Umbilical cord (tissue), 2 donors: ENCODE data around the gene PGAM2. TPM values are rescaled to one million over a fixed set of nuclear protein-coding genes. Genes with fewer than 3 reads are reported as not detected.
"Not testable (repeated sequence)": the region's sequence is repeated elsewhere in the genome, so short reads cannot be mapped to it uniquely, and the experiment has no call there.

ENCODE experiments used
- DNase-seq: peaks from one replicate; pipeline ENCODE4 v3.0.0-alpha.2; 2015; ENCODE audit warnings: low spot score
- total RNA-seq: library from RNA; depleted of rRNA; stranded (reverse); fragments of >200 nt; gene quantifications from one replicate; pipeline ENCODE4 v1.2.3, GENCODE V29; 2014; ENCODE audit warnings: low replicate concordance; ENCODE audit not compliant: insufficient read depth

The PGAM2 gene
- total RNA-seq, 1 donor from 2014 or later: not detected

DNA sequence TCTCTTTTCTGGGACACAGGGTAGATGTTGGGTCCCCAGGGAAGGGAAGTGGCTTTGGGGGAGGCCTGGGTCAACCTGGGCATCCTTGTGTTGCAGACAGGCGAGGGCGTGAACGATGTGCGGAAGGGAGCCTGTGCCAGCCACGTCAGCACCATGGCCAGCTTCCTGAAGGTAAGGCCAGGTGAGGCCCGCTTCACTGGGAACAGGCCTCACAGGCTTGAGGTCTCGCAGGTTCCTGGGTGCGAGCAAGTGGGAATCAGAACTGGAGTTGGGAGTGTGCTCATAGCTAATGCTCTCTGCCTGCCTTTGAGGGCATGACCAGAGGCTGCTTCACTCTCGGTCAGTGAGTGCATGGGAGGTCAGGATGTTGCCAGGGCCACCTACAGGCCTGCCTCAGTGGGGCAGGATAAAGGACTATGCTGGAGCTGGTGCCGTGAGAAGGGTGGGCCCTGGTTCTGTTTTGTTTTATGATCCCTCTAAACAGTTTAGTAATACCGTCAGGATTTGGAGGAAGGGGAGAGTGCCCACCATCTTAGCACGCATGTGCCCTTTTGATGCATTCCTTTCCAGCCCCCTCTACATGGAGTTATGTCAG lies 12.5 kb downstream of the PGAM2 start:
- no peak for DNase-seq

DNA sequence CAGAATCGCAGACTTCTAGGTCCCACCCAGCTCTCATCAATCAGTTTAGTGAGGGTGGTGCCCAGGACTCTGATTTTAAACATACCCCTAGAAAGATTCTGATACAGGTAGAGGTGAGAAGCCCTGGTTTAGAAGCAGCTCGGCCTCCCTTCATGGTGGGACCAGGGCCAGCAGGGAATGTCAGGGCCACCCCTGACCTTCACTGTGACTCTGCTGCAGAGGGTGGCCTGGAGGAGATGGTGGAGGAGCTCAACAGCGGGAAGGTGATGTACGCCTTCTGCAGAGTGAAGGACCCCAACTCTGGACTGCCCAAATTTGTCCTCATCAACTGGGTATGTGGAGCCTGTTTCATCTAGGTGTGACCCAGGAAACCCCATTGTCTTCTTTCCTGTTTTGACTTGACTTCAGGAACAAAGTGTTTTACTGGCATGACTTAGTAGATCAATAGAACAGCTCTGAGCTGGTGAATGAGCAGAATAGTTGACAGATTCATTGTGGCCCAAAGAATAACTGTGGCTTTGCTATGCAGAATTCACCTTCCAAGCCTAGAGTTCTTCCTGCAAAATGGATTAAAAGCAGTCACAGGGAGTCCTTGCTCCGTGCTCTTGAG lies 13.7 kb downstream of the PGAM2 start:
- DNase-seq: no peak

DNA sequence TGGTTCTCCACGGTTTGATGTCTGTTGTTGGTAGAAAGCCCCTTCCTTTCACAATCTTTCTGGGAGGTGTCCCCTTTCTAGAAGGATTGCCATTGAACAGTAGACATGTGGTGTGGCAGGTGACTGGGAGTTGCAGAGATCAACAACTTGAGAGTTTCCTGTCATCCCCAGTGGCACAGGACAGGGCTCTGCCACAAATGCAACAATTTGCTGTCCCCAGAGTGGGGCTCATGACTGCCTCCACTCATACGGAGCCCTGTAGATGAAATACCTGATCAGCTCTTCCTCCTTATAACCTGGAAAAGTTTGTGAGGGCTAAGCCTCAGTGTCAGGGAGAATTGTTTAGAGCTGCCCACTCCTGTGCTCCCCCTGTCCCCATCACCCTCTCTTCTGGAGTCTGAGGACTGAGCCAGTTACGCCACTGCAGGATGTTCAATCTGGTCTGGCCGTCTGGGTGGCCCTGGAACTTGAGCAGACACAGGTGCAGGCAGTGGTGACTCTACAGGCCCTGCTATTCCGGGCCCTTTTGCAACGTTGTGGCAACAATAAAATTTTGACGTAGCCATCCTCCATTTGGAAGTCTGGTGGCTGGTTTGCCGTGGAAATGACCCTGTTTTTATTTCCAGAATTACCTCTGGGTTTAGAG lies 14.3 kb downstream of the PGAM2 start:
- DNase-seq: no peak

DNA sequence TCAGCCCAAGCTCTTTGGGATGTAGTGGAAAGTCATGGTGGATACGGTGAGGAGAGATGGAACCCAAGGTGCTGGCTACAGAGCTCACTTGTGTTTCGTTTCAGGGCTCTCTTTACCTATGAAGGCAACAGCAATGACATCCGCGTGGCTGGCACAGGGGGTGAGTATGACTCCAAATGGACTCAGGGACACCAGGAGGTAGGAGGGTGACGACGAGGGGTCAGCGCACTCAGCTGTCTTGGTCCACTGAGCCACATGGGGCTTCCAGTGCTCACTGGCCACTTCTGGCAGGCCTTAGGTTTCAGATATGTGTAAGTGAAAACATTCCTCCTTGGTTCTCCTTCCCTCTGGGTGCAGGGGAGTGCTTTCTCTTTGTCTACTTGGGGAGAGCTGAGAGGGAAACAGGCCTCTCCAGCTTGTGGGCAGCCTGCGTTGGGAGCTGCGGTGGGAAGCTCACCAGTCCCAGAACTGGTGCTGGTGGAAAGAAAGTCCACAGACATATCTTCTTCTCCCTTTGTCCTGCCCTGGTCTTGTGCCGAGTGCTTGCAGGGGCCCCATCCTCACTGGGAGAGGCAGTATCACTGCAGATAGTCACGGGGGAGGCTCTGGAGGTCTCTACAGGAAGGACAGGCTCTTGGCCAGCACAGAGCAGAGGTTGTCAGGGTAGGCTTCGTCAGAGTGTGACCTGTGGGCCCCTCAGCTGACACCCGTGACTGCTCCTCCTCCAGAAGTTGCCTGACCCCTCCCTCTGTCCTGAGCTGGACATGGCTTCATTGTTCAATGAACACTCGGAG lies 15.0 kb downstream of the PGAM2 start:
- DNase-seq: no peak

DNA sequence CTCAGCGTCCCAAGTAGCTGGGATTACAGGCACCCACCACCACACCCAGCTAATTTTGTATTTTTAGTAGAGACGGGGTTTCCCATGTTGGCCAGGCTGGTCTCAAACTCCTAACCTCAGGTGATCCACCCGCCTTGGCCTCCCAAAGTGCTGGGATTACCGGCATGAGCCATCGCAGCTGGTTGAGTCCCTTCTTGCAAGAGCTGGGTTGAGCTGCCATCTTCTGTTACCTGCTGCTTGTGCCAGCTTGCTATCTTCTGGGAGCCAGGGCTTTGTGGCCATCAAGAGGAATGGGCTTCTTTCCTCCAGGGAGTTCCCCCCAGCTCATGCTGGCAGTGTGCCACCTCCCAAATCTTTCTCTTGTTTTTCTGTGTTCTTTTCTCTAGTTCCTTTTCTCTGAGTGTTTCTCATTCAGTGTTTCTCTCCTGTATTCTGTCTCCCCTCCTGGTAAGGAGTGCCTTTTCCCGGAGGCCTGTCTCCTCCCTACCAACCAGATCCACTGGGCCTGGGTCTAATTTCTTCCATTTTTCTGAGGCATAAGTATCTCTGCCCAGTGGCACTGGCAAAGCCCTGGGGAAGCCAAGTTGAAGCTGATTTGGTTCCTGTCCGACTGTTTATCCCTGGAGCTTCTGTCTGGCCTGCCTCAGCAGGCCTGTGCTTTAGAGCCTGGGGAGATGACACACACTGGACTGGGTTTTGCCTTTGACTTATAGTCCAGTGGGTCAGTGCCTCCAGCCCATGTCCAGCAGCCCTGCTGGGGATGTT lies 17.2 kb downstream of the PGAM2 start:
- DNase-seq: no peak

DNA sequence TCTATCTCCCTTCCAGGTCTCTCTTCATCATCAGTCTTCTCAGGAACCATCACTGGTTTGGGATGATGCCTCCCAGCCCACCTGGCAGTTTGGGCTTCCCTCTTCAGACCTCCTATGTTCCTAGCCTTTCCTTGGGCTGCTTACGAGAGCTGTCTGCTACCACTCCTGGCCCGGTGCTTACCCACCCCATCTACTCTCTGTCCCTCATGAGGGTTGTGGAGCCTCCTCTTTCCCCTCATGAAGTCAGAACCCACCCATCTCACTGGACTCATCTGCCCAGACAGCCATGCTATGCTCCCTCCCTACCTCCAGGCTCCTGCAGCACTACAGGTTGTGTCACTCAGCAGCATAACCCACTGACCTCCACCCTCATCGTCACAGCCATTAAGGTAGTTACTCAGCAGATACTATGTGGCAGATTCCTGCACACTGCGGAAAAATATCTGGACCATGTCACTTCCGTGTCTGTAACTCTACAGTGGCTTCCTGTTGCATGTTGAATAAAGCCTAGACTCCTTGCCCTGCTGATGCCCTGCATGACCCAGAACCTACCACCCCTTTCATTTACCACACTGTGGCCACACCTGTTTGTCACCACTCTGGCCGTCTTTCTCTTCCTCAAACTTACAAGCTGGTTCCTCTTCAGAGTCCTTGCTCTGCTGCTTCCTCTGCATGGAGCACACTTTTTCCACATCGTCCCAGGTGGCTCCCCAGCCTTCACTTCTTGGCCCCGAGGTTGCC lies 18.9 kb downstream of the PGAM2 start:
- no peak for DNase-seq

DNA sequence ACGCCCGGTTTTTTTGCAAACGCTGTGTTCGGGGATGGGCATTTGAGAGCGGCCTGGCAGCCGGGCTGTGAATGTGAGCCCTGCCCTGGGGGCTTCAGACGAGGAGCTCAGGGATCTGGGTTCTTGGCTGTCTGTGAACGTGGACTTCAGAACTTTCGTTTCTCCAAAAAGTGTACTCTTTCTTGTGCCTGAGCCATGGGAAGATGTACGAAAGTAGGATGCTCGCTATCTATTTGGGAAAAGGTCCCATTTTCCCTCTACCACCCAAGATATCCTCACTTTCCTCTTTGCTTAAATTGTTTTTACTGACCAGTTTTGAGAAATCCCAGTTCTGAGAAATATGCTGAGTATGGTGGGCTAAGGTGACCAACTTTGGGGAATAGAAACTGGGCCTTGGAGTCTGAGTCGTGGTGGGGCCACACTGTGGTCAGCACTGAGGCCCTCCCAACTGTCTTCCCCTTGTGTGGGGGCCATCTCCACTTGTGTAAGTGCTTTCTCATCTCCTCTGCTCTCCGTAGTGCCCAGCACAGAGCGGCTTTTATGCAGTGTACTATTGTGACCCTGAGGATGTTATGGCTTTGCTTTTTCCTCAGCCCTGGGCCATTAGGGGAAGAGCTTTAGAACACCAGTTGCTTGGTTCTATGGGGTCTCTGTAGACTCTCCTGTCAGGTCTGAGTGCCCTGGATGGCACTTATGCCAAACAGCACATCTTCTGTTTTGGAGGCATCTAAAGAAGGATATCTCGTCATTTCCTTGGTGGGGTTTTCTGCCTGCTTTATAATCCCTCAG lies 19.9 kb downstream of the PGAM2 start:
- DNase-seq: peak; percentile 70

DNA sequence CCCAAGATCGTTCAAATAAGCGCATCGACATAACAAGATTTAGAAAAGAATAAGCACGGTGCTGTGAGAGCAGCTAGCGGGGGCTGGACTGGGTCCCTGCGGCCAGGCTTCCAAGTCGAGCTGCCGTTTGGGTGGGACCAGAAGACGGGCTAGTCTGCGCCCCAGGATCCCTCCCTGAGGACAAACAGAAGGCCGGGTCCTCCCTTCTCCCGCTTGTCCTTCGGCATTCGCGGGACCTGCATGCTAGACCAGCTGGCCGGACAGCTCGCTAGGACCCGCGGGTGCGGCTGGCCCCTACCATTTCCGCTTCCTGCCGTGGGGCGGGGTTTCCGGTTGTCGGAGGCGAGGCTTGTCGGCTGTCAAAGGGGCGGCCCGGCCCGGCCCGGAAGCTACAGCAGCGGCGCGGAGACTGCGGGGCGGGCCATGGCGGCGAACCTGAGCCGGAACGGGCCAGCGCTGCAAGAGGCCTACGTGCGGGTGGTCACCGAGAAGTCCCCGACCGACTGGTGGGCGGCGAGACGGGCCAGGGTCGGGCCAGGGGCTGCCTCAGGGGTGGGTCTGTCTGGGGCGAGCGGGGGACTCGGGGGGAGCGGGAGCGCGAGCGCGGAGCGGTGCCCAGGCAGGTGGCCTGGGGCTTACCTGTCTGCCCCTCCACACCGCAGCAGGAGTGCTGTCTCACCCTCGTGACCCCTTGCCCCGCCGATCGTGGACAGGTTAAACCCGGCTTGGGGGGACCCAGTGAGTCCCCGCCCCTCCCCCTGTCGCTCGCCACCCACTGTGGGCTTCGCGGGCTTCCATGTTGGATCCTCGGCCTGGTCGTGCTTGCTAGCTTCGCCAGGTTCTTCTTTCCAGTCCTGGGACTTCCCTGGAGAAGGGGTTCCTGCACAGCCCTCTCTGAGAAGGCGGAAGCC lies 20.8 kb downstream of the PGAM2 start, which contains the start of gene DBNL:
Gene DBNL, plus strand, starts transcription at position 388 of the 911 bp plus-strand sequence. Its CDS starts 36 bp downstream, at position 424.
- DNase-seq: peak; percentile 94

DNA sequence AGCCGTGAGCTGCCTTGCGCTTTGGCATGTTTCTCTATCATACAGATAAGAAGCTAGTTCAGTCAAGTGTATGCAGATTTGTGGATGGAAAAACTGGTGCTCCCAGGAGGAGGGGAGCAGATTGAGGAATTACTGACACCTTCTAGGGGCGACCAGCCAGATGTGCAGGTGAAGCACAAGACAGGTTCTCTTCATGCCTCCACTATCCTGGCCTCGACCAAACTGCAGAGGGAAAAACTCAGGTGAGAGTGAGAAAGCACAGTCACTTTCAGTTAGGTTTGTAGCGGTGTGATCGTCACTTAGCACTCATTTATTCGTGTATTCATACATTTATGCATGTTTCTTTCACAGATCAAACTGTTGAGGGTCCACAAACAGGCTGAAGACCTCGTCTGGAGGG lies 21.5 kb downstream of the PGAM2 start:
- DNase-seq: no peak

DNA sequence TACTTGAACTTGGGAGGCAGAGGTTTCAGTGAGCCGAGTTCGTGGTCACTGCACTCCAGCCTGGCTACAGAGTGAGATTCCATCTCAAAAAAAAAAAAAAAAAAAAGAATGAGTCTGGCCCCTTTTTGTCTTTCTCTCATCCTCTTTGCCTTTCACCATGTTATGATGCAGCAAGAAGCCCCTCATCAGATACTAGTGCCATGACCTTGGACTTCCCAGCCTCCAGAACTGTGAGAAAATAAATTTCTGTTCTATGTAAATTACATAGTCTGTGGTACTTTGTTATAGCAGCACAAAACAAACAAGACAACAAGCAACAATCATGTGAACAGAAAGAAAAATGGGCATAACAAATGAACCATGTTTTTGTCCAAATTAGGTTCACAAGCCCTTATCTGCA lies 23.1 kb downstream of the PGAM2 start:
- DNase-seq: no peak

DNA sequence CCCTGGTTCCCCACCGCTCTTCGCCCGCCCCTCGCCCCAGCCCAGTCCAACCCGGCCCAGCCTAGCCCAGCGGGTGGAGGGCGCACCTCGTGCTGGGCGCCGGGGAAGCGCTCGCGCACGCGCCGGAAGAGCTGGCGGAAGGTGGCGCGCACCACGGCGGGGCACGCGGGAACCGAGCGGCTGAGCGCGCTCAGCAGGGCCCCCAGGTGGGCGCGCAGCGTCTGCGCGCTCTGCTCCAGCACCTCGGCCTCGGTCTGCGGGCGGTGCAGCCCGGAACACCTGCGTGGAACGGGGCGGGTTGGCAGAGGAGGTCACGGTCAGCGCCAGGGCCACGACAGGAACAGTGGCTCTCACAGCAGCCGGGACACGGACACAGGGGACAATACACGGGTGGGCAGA lies 24.9 kb downstream of the PGAM2 start:
- not testable (repeated sequence) for DNase-seq

DNA sequence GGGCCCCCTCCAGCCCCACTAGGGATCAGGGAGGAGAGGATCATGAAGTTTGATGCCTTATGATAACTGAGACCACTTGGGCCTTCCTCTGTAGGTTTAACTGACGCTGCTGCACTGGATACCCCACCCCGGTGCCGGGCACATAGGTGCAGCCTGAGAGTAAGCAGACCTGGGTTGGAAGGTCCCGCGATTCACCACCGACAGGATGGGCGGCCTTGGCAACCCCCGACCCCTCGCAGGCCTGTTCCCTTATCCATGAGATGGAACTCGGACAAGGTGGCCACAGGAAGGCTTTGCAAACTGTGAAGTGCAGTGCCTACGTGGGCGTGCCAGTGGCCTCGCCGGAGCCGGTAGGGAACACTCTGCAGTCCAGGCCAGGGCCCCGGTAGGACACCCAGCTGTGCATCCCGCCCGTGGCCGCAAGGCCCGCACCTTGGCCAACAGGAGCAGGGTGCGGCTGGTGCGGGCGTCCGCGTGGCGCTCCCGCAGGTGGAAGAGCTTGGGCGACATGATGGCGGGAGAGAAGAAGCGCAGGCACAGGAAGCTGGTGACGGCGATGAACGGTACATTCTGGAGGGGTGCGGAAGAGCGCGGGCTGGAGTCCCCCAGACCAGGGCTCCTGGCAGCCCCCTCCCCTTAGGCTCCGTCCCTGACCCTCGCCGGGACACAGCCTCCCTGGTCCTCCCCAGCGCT lies 25.4 kb downstream of the PGAM2 start:
- not testable (repeated sequence) for DNase-seq

DNA sequence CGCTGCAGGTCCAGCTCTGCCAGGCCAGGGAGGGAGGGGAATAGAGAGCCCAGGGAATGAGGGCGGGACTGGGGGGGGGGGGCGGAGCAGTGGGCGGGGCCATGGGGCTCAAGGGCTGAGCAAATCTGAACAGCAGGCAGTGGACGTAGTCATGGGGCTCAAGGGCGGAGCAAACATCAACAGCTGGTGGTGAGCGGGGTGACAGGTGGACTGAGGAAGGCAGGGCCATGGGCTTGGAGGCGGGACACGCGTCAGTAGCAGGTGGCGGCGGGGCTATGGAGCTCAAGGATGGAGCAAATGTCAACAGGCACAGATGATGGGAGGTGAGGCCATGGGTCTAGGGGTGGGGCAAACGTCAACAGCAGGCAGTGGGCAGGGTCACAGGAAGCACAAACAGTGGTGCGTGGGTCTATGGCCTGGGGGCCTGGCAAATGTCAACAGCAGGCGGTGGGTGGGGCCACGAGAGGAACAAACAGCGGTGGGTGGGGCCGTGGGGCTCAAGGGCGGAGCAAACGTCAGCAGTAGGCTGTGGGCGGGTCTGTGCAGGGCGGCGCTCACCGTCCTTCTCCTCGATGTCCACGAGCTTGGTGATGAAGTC lies 26.3 kb downstream of the PGAM2 start:
- peak; percentile 85 for DNase-seq

DNA sequence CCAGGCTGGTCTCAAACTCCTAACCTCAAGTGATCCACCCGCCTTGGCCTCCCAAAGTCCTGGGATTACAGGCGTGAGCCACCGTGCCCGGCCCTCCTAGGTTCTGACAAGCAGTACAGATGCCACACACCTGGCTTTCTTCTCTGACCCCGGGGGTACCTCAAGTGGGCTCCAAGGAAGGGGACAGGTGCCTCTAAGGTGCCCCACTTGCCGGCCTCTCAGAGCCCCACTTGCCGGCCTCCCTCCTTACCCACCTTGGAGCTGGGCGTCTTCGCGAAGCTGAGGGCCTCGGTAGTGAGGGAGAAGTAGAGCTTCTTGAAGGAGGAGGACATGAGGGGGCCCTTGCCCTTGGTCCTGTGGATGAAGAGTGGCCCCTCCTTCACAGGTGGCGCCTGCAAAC lies 26.8 kb downstream of the PGAM2 start:
- DNase-seq: not testable (repeated sequence)

DNA sequence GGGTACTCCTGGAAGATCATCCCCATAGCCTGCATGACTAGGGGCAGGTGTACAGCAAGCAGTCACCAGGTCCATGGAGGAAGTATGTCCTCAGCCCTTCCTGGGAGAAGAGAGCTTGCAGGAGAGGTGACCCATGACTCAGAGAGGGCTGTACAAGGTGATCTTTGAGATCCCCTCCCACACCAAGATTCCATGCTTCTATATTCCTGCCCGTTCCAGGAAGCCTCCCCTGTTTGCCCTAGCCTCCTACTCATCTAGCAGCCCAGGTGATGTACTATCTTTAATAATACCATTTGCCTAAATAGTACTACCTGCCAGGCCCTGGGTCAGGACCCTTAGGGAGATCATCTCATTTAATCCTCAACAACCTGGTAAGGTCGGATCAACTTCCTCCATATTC lies 27.4 kb downstream of the PGAM2 start:
- not testable (repeated sequence) for DNase-seq

DNA sequence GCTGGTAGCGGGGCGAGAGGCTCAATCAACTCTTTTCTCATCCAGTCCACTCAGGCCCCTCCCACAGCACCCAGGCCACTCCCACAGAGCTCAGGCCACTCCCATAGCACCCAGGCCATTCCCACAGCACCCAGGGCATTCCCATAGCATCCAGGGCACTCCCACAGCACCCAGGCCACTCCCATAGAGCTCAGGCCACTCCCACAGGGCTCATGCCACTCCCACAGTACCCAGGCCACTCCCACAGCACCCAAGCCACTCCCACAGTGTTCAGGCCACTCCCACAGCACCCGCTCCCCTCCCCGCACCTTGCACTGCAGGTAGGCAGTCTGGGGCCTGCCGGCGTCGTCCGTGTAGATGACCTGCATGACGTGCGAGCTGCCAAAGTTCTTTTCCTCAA lies 29.0 kb downstream of the PGAM2 start:
- DNase-seq: not testable (repeated sequence)

DNA sequence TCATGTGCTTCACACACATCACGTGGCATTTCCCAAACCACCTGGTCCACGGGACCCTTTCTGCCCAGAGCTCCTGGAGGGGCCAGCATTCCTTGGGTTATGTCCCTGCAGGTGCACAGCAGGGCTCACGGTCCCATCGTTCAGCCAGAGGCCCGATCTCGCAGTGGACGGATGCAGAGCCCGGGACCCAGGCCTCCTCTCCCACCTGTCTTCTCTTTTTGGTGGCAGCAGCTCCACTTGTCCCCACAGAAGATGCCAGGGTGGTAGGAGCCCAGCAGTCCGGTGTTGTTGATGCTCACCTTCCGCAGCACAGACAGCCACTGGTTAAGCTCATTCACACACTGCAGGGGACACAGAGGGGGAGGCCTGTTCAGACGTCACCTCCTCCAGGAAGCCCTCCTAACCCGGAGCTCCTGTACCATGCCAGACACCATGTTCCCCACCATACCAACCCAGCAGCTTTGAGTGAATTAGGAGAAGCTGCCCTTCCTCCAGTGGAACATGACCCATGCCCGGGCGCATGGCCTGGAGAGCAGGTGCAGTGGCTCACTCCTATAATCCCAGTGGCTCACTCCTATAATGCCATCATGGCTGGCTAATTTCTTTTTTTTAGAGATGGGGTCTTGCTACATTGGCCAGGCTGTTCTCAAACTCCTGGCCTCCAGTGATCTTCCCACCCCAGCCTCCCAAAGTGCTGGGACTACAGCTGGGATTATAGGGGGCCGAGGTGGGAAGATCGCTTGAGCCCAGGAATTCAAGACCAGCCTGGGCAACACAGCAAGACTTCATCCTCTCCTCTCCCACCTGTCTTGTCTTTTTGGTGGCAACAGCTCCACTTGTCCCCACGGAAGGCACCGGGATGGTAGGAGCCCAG lies 31.2 kb downstream of the PGAM2 start:
- DNase-seq: not testable (repeated sequence)
